Transverse colon (tissue), 4 donors: ENCODE results near the gene MGAT5B.

Experiments
- EP300 ChIP-seq: sonication (generic); formaldehyde crosslinking; IDR thresholded peaks from one replicate; pipeline ENCODE4 v1.6.1; 2017; ENCODE audit warnings: antibody characterized with exemption, low read depth
- POLR2A ChIP-seq: fragments of 450-650 bp; IDR thresholded peaks from one replicate; pipeline ENCODE4 v1.6.1; 2016; ENCODE audit warnings: antibody characterized with exemption, mild to moderate bottlenecking, moderate library complexity
- POLR2AphosphoS5 ChIP-seq, 3 donors: sonication (generic); formaldehyde crosslinking; IDR thresholded peaks; one replicate each; pipeline ENCODE4 v1.6.1; 2016; ENCODE audit warnings: antibody characterized with exemption in 3 of 3
- TF ChIP-seq, protein P1 (sequence below), 5 experiments: fragments of 200-600 bp in 3 of 5; fragments of 450-650 bp in 2 of 5; sonication (generic) in 3 of 5; IDR thresholded peaks; 1 replicate in 2 of 5; 2 replicates in 3 of 5; pipeline ENCODE4 v1.5.1; 2016 to 2017; ENCODE audit warnings: antibody characterized with exemption in 5 of 5, inconsistent platforms in 3 of 5, mild to moderate bottlenecking in 2 of 5, moderate library complexity in 1 of 5

GRCh38 chr17:76897023-76897422 lies 28.8 kb downstream of the MGAT5B start:
- TF ChIP-seq, protein P1, sequence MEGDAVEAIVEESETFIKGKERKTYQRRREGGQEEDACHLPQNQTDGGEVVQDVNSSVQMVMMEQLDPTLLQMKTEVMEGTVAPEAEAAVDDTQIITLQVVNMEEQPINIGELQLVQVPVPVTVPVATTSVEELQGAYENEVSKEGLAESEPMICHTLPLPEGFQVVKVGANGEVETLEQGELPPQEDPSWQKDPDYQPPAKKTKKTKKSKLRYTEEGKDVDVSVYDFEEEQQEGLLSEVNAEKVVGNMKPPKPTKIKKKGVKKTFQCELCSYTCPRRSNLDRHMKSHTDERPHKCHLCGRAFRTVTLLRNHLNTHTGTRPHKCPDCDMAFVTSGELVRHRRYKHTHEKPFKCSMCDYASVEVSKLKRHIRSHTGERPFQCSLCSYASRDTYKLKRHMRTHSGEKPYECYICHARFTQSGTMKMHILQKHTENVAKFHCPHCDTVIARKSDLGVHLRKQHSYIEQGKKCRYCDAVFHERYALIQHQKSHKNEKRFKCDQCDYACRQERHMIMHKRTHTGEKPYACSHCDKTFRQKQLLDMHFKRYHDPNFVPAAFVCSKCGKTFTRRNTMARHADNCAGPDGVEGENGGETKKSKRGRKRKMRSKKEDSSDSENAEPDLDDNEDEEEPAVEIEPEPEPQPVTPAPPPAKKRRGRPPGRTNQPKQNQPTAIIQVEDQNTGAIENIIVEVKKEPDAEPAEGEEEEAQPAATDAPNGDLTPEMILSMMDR (IDR thresholded peaks at IDR 0.05) = no peak
- TF ChIP-seq EP300 (no peak), POLR2A (no peak), POLR2AphosphoS5 (IDR thresholded peaks at IDR 0.05) (no peak)
